Measurements from ENCODE around the gene LYPD5.

LYPD5 gene

DNA sequence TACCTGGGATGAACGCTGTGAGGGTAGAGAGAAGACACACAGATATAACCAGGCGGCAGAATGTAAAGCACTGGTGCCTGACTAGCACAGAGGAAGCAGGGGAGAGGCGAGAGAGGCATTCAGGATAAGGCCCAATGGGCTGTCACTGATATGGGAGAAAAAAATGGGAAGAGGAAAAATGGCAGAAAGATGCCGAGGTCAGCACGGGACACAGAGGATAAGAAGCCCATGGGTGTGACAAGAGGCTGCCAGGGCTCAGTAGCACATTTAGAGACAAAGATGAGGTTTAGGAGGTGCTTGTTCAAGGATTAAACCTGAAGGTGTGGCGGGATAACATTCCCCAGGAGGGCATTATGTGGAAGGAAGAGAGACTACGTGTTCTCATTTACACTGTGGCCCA lies 53.1 kb downstream of the LYPD5 start:
- no peak for DNase-seq

DNA sequence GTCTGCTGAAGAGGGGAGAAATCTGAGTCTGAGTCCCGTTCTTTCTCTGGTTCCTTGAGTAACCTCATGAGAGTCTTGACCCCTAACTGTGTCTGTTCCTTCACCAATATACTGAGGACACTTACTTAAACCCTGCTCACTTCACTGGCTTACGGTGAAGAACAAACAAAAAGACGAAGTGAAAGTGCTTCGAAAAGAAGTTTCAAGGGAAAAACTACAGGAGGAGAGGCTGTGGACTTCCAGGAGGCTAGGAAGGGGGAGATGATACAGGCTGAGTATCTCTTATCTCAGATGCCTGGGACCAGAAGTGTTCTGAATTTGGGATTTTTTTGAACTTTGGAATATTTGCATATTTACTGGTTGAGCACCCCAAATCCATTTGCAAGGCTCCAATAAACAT lies 53.6 kb downstream of the LYPD5 start:
- DNase-seq, result no peak

DNA sequence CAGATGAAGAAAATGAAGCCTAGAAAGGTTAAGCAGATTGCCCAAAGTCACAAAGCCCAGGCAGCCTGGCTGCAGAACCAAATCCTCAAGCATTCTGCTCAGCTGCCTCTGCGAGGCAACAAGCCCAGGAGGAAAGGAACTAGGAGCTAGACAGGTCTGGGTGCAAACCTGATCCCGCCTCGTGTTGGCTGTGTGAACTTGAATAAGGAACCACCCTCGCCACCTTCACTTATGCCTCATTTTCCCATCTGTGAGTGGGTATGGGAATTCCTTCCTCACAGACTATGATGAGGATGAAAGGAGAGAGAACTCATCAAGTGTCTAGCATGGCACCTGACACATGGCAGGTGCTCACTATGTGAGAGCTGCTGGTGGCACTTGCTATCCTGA lies 54.0 kb downstream of the LYPD5 start:
- no peak for DNase-seq

DNA sequence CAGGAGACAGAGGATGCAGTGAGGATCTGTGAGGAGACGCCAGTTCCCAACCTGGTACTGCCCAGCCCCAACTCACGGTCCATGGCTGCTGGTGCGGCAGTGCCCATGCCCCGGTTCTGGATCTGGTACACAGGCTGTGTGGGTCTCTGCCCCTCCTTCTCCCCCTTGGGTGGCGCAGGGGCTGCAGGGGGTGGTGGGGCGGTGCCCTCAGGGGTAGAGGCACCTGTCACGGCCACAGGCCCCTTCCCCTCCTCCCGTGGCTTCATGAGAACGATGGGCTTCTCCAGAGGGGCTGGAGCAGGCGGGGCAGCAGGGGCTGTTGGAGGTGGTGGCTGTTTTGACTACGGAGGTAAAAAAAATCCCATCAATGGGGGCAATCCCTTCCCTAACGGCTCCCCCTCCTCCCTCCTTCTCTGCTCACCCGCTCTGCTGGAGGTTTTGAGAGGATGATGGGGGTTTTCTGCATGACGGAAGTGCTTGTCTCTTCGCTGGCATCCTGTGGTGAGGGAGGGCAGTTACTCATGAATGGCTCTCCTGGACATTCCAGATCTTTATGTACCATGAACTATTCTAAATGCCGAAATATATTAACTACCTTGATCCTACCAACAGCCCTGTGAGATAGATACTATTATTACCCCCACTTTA lies 54.6 kb downstream of the LYPD5 start:
- no peak for DNase-seq

Data from NCI-H1694 treated with DMSO at 0.1 percent for 48 hours (cell line).